ENCODE data around the gene VAV3. TPM values are rescaled to one million over a fixed set of nuclear protein-coding genes. Genes with fewer than 3 reads are reported as not detected.
A peak's percentile ranks its signal among the peaks of the same experiment; 100 is the strongest.

The VAV3 gene
- polyA plus RNA-seq, 2 donors = 23.9 to 35.5 TPM

GRCh38 chr1:107593501-107594209 is 371.3 kb downstream of the VAV3 start:
- 26 to 47% methylated on average over 2 of the region's 2 CpGs for WGBS, 2 donors
- H3K27me3 ChIP-seq (ENCODE audit: control insufficient read depth in 1 of 2, insufficient read depth in 2 of 2, low read length in 2 of 2) = no peaks in the 10 kb centered on the region
- H3K4me3 ChIP-seq (ENCODE audit: low read depth in 1 of 2, low read length in 2 of 2) = no peak overlapping the region
- no peaks in the 10 kb centered on the region for H3K4me1 ChIP-seq (ENCODE audit: control insufficient read depth in 2 of 2, insufficient read depth in 2 of 2, low read length in 1 of 2)
- H3K9me3 ChIP-seq (ENCODE audit: control insufficient read depth in 2 of 2, insufficient read depth in 1 of 2, low read depth in 1 of 2, low read length in 1 of 2) = no peaks in the 10 kb centered on the region
- H3K27ac ChIP-seq (ENCODE audit: low read depth in 2 of 2, low read length in 1 of 2) = no peak overlapping the region
- H3K36me3 ChIP-seq (ENCODE audit: control insufficient read depth in 2 of 2, insufficient read depth in 2 of 2, low read length in 1 of 2) = no peaks in the 10 kb centered on the region

DNA sequence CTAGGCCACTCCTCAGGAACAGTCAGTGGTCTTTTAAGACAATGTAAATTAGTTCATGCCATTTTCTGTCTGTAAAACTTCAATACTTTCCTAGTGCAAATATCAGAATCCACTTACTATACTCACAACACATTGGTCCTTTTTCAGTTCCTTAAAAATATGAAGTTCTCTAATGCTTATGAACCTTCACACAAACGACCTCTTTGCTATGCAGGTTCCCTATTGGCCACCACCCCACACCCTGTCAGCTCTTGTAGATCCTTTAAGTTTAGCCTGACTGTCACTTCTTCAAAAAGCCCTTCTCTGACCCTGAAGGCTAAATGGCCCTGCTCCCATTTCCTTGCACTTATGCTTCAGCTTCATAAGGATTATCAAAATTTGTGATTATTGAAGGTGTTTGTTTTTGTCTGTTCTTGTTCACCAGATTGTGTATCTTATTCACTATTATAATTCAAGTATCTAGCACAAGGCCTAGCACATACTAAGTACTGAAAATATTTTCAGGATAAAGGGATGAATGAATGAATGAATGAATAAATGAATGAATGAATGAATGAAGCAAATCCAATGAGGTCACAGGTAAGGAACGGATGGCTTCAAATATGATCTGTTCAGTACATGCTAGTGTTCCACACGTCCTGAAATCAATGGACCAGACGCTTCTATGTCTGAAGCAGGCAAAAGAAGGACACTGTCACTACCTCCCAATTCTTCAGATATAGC is 373.9 kb downstream of the VAV3 start:
- Histone ChIP-seq H3K27ac (ENCODE audit: low read depth in 2 of 2, low read length in 1 of 2) (no peak overlapping the region), H3K9me3 (ENCODE audit: control insufficient read depth in 2 of 2, insufficient read depth in 1 of 2, low read depth in 1 of 2, low read length in 1 of 2) (no peaks in the 10 kb centered on the region), H3K4me1 (ENCODE audit: control insufficient read depth in 2 of 2, insufficient read depth in 2 of 2, low read length in 1 of 2) (no peaks in the 10 kb centered on the region), H3K4me3 (ENCODE audit: low read depth in 1 of 2, low read length in 2 of 2) (no peak overlapping the region), H3K36me3 (ENCODE audit: control insufficient read depth in 2 of 2, insufficient read depth in 2 of 2, low read length in 1 of 2) (no peaks in the 10 kb centered on the region), H3K27me3 (ENCODE audit: control insufficient read depth in 1 of 2, insufficient read depth in 2 of 2, low read length in 2 of 2) (no peaks in the 10 kb centered on the region)
- 69 to 82% methylated on average over 4 of the region's 4 CpGs for WGBS, 2 donors

- Histone ChIP-seq H3K4me1 (ENCODE audit: control insufficient read depth in 2 of 2, insufficient read depth in 2 of 2, low read length in 1 of 2) (no peaks in the 10 kb centered on the region), H3K9me3 (ENCODE audit: control insufficient read depth in 2 of 2, insufficient read depth in 1 of 2, low read depth in 1 of 2, low read length in 1 of 2) (no peaks in the 10 kb centered on the region), H3K27ac (ENCODE audit: low read depth in 2 of 2, low read length in 1 of 2) (no peak overlapping the region), H3K27me3 (ENCODE audit: control insufficient read depth in 1 of 2, insufficient read depth in 2 of 2, low read length in 2 of 2) (no peaks in the 10 kb centered on the region), H3K36me3 (ENCODE audit: control insufficient read depth in 2 of 2, insufficient read depth in 2 of 2, low read length in 1 of 2) (no peaks in the 10 kb centered on the region), H3K4me3 (ENCODE audit: low read depth in 1 of 2, low read length in 2 of 2) (no peak overlapping the region)
These were observed 374.9 kb downstream of the VAV3 start for GRCh38 chr1:107590087-107590486.

GRCh38 chr1:107588321-107588720 is 376.7 kb downstream of the VAV3 start:
- WGBS, 2 donors = 97 to 98% methylated on average over 1 of the region's 1 CpG

GRCh38 chr1:107575226-107575625 is 389.8 kb downstream of the VAV3 start:
- peaks cover 0 to 10% of the 10 kb centered on the region in 2 donors for H3K36me3 ChIP-seq (ENCODE audit: control insufficient read depth in 2 of 2, insufficient read depth in 2 of 2, low read length in 1 of 2)
- no peak overlapping the region for H3K27ac ChIP-seq (ENCODE audit: low read depth in 2 of 2, low read length in 1 of 2)
- H3K27me3 ChIP-seq (ENCODE audit: control insufficient read depth in 1 of 2, insufficient read depth in 2 of 2, low read length in 2 of 2) = no peaks in the 10 kb centered on the region
- no peaks in the 10 kb centered on the region for H3K9me3 ChIP-seq (ENCODE audit: control insufficient read depth in 2 of 2, insufficient read depth in 1 of 2, low read depth in 1 of 2, low read length in 1 of 2)
- H3K4me3 ChIP-seq (ENCODE audit: low read depth in 1 of 2, low read length in 2 of 2) = no peak overlapping the region
- peaks cover 0 to 4% of the 10 kb centered on the region in 2 donors for H3K4me1 ChIP-seq (ENCODE audit: control insufficient read depth in 2 of 2, insufficient read depth in 2 of 2, low read length in 1 of 2)
- 81 to 90% methylated on average over 3 of the region's 3 CpGs for WGBS, 2 donors

More at GRCh38 chr1:107588321-107588720, 376.7 kb downstream of the VAV3 start:
- H3K9me3 ChIP-seq (ENCODE audit: control insufficient read depth in 2 of 2, insufficient read depth in 1 of 2, low read depth in 1 of 2, low read length in 1 of 2) = no peaks in the 10 kb centered on the region
- no peaks in the 10 kb centered on the region for H3K4me1 ChIP-seq (ENCODE audit: control insufficient read depth in 2 of 2, insufficient read depth in 2 of 2, low read length in 1 of 2)
- H3K27me3 ChIP-seq (ENCODE audit: control insufficient read depth in 1 of 2, insufficient read depth in 2 of 2, low read length in 2 of 2) = no peaks in the 10 kb centered on the region
- H3K36me3 ChIP-seq (ENCODE audit: control insufficient read depth in 2 of 2, insufficient read depth in 2 of 2, low read length in 1 of 2) = no peaks in the 10 kb centered on the region
- H3K4me3 ChIP-seq (ENCODE audit: low read depth in 1 of 2, low read length in 2 of 2) = no peak overlapping the region
- no peak overlapping the region for H3K27ac ChIP-seq (ENCODE audit: low read depth in 2 of 2, low read length in 1 of 2)

DNA sequence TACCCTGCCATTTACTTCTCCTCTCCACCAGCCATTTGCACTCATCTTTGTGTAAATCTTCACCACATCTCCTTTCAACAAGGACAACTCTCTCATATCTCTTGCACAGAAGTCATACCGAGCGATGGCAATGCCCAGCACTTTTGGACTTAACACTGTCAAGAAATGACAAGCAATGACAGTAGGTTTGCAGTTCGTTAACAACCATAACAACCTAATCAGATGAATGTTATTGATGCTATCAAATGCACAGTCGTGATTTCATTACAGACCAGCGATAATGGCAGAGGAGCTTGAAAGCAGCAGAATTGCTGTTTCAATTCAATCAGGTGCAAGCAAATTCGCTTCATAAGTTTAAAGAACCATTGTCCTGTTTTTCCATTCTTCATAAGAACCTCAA is 390.9 kb downstream of the VAV3 start:
- Histone ChIP-seq H3K36me3 (ENCODE audit: control insufficient read depth in 2 of 2, insufficient read depth in 2 of 2, low read length in 1 of 2) (peaks cover 0 to 10% of the 10 kb centered on the region in 2 donors), H3K27me3 (ENCODE audit: control insufficient read depth in 1 of 2, insufficient read depth in 2 of 2, low read length in 2 of 2) (no peaks in the 10 kb centered on the region), H3K4me1 (ENCODE audit: control insufficient read depth in 2 of 2, insufficient read depth in 2 of 2, low read length in 1 of 2) (peaks cover 0 to 4% of the 10 kb centered on the region in 2 donors), H3K9me3 (ENCODE audit: control insufficient read depth in 2 of 2, insufficient read depth in 1 of 2, low read depth in 1 of 2, low read length in 1 of 2) (no peaks in the 10 kb centered on the region), H3K27ac (ENCODE audit: low read depth in 2 of 2, low read length in 1 of 2) (peak overlapping the region; percentile 46 to 73), H3K4me3 (ENCODE audit: low read depth in 1 of 2, low read length in 2 of 2) (no peak overlapping the region)
- WGBS, 2 donors = 87 to 89% methylated on average over 6 of the region's 6 CpGs

GRCh38 chr1:107572674-107573211 is 392.2 kb downstream of the VAV3 start:
- H3K27me3 ChIP-seq (ENCODE audit: control insufficient read depth in 1 of 2, insufficient read depth in 2 of 2, low read length in 2 of 2) = no peaks in the 10 kb centered on the region
- H3K4me3 ChIP-seq (ENCODE audit: low read depth in 1 of 2, low read length in 2 of 2) = no peak overlapping the region
- H3K4me1 ChIP-seq (ENCODE audit: control insufficient read depth in 2 of 2, insufficient read depth in 2 of 2, low read length in 1 of 2) = peaks cover 0 to 4% of the 10 kb centered on the region in 2 donors
- H3K27ac ChIP-seq (ENCODE audit: low read depth in 2 of 2, low read length in 1 of 2) = peak overlapping the region in 1 of 2 donors; percentile 38
- peaks cover 0 to 10% of the 10 kb centered on the region in 2 donors for H3K36me3 ChIP-seq (ENCODE audit: control insufficient read depth in 2 of 2, insufficient read depth in 2 of 2, low read length in 1 of 2)
- 36 to 52% methylated on average over 3 of the region's 3 CpGs for WGBS, 2 donors
- H3K9me3 ChIP-seq (ENCODE audit: control insufficient read depth in 2 of 2, insufficient read depth in 1 of 2, low read depth in 1 of 2, low read length in 1 of 2) = no peaks in the 10 kb centered on the region

GRCh38 chr1:107570768-107571167 is 394.2 kb downstream of the VAV3 start:
- Histone ChIP-seq H3K27me3 (ENCODE audit: control insufficient read depth in 1 of 2, insufficient read depth in 2 of 2, low read length in 2 of 2) (no peaks in the 10 kb centered on the region), H3K27ac (ENCODE audit: low read depth in 2 of 2, low read length in 1 of 2) (no peak overlapping the region), H3K36me3 (ENCODE audit: control insufficient read depth in 2 of 2, insufficient read depth in 2 of 2, low read length in 1 of 2) (peaks cover 0 to 6% of the 10 kb centered on the region in 2 donors), H3K4me3 (ENCODE audit: low read depth in 1 of 2, low read length in 2 of 2) (no peak overlapping the region), H3K4me1 (ENCODE audit: control insufficient read depth in 2 of 2, insufficient read depth in 2 of 2, low read length in 1 of 2) (peaks cover 0 to 4% of the 10 kb centered on the region in 2 donors), H3K9me3 (ENCODE audit: control insufficient read depth in 2 of 2, insufficient read depth in 1 of 2, low read depth in 1 of 2, low read length in 1 of 2) (no peaks in the 10 kb centered on the region)
- WGBS, 2 donors = 96 to 97% methylated on average over 15 of the region's 15 CpGs

- Histone ChIP-seq H3K4me3 (ENCODE audit: low read depth in 1 of 2, low read length in 2 of 2) (no peak overlapping the region), H3K36me3 (ENCODE audit: control insufficient read depth in 2 of 2, insufficient read depth in 2 of 2, low read length in 1 of 2) (no peaks in the 10 kb centered on the region), H3K4me1 (ENCODE audit: control insufficient read depth in 2 of 2, insufficient read depth in 2 of 2, low read length in 1 of 2) (no peaks in the 10 kb centered on the region), H3K27ac (ENCODE audit: low read depth in 2 of 2, low read length in 1 of 2) (no peak overlapping the region), H3K9me3 (ENCODE audit: control insufficient read depth in 2 of 2, insufficient read depth in 1 of 2, low read depth in 1 of 2, low read length in 1 of 2) (no peaks in the 10 kb centered on the region), H3K27me3 (ENCODE audit: control insufficient read depth in 1 of 2, insufficient read depth in 2 of 2, low read length in 2 of 2) (no peaks in the 10 kb centered on the region)
- 73 to 83% methylated on average over 3 of the region's 3 CpGs for WGBS, 2 donors
These were observed 401.5 kb downstream of the VAV3 start for GRCh38 chr1:107563441-107563840.
